ENCODE measurements around the gene GADD45GIP1.
A peak's percentile ranks its signal among the peaks of the same experiment; 100 is the strongest.
"Not testable (repeated sequence)": the region's sequence is repeated elsewhere in the genome, so short reads cannot be mapped to it uniquely, and the experiment has no call there.

GADD45GIP1 gene

DNA sequence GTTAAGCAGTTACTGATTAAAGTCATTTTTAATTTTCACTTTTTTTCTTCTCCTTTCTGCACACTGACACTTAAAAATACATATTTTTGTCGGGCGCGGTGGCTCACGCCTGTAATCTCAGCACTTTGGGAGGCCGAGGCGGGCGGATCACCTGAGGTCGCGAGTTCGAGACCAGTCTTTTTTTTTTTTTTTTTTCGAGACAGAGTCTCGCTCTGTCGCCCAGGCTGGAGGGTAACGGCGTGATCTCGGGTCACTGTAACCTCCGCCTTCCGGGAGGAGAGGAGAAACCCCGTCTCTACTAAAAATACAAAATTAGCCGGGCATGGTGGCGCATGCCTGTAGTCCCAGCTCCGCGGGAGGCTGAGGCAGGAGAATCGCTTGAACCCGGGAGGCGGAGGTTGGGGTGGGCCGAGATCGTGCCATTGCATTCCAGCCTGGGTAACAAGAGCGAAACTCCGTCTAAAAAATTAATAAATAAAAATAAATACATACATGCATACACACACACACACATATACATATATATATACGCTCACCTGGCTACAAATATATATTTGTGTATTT, 448 bp upstream of the GADD45GIP1 start:
- ATAC-seq, DNase-seq: not testable (repeated sequence)

DNA sequence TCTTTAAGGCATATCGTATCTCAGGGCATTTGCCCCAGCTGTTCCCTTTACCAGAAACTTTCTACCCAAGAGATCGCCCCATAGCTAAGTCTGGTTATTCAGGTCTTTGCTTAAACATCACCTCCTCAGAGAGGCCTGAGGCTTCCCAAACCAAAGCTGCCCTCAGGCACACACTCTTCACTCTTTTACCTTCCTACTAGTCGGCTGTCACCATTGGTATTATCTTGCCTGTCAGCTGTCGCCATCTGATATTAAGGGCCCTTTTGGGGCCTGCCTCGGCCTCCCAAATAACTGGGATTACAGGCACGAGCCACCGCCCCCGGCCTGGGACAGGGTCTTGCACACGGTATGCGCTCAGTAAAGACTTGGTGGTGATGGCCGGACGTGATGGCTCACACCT, 1.0 kb downstream of the GADD45GIP1 start:
- DNase-seq, result no peak
- ATAC-seq, result no peak

DNA sequence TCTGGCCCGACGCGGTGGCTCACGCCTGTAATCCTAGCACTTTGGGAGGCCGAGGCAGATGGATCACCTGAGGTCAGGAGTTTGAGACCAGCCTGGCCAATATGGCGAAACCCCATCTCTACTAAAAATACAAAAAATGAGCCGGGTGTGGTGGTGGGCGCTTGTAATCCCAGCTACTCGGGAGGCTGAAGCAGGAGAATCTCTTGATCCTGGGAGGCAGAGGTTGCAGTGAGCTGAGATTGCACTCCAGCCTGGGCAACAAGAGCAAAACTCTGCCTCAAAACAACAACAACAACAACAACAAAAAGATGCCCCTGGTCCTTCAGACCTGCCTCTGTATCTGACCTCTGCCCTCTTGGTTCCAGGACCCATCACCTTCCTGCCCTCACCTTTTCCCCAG, 1.4 kb downstream of the GADD45GIP1 start:
- ATAC-seq, DNase-seq: not testable (repeated sequence)

DNA sequence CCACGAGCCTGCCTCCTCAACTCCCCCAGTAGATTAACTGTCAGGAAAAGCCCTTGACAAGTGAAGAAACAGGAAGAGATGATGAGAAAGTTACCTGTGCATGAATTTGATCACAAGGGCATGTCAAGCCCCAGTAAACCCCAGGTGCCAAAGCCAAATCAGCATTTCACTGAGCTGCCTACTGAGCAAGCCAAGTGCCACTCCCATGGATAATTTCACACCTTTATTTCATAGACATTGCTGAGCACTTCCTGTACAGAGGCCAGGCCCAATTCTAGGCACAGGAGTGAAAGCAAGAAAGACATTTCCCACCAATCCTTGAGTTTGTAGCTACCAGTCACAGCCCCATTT, 2.4 kb downstream of the GADD45GIP1 start:
- no peak for ATAC-seq
- no peak for DNase-seq

DNA sequence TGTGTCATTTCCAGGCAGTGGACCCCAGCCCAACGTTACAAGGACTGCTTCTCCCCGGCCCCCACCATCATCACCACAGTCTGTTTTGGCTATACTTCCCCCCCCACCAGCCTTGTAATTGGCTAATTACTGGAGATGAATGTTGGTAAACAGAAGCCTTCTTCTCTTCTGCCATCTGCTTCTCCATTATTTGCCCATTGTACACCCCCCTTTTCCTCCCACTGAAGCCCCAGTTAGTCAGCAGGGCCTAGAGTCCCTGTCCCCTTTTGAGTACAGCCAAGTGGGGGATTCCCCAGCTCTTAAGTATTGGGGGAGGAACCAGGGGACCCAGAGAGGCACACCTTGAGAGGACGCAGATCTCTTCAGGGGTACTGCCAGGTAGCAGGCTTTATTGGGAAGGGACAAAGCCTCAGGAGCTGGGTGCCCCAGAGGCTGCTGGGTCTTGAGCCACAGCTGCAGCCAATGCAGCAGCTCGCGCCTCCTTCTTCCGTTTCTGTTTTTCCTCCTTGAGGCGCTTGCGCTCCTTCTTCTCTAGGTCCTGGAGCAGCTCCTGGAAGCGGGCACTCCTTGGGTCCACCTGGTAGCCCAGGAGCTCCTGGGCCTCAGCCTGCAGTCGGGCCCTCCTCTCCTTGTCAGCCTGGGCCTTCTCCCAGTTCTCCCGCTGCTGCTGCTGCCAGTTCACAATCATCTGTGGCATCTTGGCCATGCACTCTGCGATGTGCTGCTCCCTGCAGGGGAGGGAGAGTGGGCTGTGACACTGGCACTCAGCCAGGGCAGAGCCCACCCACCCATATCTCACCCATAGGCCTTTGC, 3.0 kb downstream of the GADD45GIP1 start:
- ATAC-seq (peak; percentile 25), DNase-seq (no peak)

DNA sequence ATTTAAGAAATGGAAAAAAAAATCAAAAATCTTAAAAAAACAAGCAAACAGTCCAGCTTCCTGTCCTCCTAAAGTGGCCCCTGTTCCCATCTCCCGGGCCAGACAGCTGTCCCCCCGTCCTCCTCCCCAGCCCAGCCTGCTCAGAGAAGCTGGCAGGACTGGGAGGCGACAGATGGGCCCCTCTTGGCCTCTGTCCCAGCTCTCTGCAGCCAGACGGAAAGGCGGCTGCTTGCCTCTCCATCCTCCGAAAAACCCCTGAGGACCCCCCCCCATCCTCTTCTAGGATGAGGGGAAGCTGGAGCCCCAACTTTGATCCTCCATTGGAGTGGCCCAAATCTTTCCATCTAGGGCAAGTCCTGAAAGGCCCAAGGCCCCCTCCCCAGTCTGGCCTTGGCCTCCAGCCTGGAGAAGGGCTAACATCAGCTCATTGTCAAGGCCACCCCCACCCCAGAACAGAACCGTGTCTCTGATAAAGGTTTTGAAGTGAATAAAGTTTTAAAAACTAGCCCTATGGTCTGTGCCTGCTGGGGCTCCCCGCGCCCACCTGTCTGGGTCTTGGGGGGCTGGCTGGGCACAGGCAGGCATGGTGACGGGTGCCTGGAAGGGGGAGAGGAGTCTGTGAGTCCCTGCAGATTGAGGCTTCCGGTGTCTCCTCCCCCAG, 3.8 kb downstream of the GADD45GIP1 start:
- DNase-seq, result no peak
- ATAC-seq, result no peak

DNA sequence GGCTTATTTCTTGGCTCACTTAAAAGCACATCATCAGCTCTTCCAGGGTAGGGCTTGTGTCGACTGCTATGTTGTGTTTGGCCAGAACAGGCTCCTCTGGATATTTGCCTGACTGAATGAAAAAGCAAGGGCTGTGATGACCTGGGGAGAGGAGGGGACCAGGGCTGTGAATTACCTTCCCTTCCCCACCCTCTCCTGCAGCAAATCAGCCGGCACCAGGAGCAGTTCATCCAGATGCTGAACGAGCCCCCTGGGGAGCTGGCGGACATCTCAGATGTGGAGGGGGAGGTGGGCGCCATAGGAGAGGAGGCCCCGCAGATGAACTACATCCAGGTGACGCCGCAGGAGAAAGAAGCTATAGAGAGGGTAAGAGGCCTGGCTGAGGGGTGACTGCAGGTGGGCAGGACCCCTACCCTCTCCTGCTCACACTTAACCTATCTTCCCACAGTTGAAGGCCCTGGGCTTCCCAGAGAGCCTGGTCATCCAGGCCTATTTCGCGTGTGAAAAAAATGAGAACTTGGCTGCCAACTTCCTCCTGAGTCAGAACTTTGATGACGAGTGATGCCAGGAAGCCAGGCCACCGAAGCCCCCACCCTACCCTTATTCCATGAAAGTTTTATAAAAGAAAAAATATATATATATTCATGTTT, 4.4 kb downstream of the GADD45GIP1 start:
- ATAC-seq, result no peak
- DNase-seq, result no peak

DNA sequence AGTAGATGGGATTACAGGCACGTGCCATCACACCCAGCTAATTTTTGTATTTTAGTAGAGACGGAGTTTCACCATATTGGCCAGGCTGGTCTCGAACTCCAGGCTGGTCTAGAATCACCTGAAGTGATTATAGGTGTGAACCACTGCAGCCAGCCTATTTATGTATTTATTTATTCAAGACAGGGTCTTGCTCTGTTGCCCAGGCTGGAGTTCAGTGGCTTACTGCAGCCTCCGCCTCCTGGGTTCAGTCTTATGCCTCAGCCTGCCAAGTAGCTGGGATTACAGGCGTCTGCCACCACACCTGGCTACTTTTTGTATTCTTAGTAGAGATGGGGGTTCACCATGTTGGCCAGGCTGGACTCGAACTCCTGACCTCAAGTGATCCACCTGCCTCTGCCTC, 5.0 kb downstream of the GADD45GIP1 start:
- ATAC-seq, DNase-seq: not testable (repeated sequence)

DNA sequence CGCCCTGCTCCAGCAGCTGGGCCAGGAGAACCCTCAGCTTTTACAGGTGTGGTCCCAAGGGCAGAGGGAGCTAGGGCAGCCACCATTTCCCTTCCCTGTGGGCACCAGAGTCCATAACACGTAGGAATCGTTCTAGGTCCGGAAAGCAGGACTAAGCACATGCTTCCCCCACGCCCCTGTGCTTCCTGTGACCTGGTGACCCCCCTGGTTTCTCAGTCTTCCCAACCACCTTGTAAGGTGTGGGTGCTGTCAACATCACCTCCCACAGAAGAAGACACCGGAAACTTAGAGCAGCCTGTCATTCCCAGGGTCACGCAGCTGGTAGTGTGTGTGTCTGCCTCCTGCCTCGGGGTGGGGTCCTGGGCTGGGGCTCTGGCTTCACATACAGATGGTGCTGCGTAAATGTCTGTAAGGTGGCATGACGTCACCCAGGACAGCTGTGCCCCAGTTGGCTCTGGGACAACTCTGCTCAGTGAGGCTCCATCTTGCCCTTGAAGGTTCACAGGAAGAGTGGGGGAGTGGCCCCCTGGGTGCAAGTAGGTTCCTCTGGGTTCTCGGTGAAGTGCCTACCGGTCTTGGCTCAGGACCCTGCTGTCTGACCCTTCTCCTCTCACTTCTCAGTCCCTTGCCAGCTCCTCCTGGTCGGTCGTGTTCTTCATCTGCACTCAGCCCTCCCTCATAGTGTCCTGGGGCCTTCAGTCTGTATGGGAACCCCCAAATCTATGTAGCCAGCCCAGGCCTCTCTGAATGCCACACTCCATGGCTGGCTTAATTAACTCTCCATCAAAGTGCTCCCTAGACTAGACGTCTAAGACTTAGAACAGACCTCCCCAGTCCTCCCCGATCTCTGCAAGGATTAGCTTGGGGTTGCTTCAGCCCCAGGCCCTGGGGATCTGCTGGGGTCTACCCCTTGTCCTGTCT, 7.4 kb downstream of the GADD45GIP1 start:
- ATAC-seq, result no peak
- no peak for DNase-seq

DNA sequence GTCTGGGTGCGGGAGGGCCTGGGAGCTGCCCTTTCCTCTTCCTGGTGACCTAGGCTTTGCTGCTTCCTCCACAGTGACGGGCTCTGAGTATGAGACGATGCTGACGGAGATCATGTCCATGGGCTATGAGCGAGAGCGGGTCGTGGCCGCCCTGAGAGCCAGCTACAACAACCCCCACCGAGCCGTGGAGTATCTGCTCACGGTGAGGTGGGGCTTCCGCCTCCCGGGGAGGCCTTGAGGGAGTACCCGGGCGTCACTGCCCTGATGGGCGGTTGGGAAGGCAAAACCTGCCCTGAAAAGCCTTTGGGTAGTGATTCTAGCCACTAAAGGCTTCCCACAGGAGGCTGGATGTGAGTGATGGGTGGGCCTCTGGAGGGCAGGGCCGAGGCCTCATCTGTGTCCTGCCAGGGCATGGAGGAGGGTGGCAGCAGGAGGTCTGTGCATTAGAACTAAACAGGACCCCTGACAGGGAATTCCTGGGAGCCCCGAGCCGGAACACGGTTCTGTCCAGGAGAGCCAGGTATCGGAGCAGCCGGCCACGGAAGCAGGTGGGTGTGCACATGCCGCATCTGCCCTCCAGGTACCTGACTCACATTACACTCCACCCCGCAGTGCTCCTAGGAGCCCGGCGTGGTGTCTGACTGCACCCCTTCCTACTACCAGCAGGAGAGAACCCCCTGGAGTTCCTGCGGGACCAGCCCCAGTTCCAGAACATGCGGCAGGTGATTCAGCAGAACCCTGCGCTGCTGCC, 8.2 kb downstream of the GADD45GIP1 start:
- ATAC-seq (no peak), DNase-seq (no peak)

DNA sequence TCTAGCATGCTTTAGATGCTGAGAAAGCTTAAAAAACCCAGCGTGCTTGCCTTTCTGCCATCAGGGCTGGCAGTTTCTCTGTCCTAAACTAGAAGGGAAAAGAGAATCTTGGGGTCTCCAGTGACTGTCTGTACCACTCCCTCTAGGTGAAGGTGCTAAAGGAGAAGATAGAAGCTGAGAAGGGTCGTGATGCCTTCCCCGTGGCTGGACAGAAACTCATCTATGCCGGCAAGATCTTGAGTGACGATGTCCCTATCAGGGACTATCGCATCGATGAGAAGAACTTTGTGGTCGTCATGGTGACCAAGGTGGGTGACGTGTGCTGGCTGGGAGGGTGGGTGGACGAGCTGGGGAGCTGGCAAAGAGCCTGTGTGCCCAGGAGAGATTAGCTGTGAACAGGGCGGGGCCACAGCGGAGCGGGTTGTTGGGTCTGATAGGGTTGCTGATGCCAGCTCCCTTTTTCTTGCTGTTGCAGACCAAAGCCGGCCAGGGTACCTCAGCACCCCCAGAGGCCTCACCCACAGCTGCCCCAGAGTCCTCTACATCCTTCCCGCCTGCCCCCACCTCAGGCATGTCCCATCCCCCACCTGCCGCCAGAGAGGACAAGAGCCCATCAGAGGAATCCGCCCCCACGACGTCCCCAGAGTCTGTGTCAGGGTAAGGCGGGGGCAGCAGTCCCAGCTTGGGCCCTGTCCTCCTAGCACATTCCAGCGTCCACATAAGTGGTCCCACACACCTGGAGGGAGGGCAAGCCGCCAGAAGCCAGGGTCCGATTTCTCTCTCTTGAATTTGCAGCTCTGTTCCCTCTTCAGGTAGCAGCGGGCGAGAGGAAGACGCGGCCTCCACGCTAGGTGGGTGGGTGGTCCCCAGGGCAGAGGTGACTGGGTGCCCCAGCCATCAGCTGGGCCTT, 9.1 kb downstream of the GADD45GIP1 start:
- no peak for DNase-seq
- ATAC-seq, result no peak

DNA sequence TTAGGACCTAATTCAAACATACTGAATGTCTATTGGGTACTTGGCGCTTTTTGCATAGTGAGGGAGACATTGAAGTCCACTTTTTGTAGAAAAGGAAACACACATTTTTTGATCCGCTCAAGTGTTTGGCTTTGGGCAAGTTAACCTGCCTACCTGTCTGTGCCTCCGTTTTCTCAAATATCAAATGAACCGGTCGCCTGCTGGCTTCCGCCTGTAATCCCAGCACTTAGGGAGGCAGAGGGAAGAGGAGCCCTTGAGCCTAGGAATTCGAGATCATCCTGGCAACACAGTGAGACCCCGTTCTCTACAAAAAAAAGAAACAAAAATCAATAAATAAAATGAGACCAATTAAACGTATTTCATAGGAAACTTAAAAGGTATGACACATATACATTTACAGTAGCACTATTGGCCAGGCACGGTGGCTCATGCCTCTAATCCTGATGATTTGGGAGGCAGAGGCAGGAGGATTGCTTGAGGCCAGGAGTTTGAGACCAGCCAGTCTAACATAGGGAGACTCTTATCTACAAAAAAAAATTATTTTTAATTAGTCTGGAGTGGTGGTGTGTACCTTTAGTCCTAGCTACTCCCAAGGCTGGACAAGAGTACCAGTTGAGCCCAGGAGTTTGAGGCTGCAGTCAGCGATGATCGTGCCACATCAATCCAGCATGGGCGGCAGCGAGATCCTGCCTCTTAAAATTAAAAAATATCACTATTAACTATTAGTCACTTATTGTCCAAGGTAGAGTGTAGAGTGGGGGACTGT, 10.1 kb downstream of the GADD45GIP1 start:
- ATAC-seq (no peak), DNase-seq (no peak)

DNA sequence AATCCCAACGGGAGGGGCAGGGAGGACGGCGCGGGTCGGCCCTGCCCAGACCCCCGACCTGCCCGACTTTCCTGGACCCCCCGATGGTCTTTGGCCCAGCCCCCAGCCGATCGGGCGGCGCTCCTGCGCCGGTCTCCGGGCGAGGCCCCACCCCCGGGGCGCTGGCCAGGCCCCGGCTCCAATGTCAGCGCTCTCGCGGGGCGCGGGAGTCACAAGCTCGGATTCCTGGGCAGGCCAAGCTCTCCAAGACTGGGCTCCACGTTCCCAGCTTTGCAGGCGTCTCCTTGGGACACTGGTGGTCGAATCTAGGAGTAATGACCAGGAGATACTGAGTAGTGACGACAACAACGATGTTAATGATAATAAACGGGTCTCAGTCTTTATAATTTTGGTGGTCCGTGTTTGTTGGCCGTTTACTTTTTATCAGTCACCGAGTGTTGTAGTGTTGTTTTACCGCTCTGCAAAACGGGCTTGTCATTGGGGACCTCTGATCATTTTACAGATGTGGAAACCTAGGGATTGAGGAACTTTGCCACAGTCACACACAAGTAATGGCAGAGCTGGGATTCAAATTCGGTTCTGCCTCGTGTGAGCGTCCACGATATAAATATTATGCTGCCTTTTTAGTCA, 10.8 kb downstream of the GADD45GIP1 start:
- peak; percentile 70 for DNase-seq
- peak; percentile 63 for ATAC-seq

DNA sequence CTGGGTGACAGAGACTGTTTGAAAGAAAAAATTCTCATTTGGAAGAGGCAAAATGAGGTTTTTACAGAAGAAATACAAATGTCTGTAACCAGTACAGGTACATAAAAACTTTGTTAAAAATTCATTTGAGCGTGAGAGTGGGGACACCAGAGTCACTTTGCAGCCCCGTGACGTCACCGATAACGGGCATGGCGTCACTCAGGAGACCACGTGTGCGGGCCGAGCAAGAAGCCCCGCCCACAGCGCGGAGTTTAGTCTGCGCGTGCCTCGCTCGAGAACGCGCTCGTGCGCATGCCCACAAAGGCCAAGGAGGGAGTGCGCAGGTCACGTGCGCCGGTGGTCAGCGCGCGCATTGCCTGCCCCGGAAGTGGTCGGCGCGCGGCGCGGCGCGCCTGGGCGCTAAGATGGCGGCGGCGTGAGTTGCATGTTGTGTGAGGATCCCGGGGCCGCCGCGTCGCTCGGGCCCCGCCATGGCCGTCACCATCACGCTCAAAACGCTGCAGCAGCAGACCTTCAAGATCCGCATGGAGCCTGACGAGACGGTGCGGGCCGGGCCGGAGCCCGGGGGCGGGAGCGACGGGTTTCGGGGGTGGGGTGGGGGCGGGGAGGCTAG, 11.4 kb downstream of the GADD45GIP1 start, which contains the start of gene RAD23A:
TSS of gene RAD23A (plus strand) at position 384 of the 613 bp plus-strand sequence. CDS start at position 471, 87 bp downstream.
- peak; percentile 79 for ATAC-seq

DNA sequence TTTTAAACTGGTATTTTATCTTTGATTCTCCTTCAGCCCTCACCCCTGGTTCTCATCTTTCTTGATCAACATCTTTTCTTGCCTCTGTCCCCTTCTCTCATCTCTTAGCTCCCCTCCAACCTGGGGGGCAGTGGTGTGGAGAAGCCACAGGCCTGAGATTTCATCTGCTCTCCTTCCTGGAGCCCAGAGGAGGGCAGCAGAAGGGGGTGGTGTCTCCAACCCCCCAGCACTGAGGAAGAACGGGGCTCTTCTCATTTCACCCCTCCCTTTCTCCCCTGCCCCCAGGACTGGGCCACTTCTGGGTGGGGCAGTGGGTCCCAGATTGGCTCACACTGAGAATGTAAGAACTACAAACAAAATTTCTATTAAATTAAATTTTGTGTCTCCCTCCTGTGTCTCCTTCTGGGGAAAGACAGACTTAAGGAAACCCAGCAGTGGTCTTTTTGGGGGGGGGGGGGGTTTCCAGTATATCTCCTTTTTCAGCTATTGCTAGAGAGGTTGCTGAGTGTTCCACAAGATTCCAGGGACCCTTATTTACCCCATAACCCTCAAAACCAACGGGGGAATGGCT, 12.8 kb downstream of the GADD45GIP1 start:
- no peak for DNase-seq
- ATAC-seq, result no peak

More for the DNA sequence above, 11.4 kb downstream of the GADD45GIP1 start, which contains the start of gene RAD23A:
- DNase-seq, result peak; percentile 100

DNA sequence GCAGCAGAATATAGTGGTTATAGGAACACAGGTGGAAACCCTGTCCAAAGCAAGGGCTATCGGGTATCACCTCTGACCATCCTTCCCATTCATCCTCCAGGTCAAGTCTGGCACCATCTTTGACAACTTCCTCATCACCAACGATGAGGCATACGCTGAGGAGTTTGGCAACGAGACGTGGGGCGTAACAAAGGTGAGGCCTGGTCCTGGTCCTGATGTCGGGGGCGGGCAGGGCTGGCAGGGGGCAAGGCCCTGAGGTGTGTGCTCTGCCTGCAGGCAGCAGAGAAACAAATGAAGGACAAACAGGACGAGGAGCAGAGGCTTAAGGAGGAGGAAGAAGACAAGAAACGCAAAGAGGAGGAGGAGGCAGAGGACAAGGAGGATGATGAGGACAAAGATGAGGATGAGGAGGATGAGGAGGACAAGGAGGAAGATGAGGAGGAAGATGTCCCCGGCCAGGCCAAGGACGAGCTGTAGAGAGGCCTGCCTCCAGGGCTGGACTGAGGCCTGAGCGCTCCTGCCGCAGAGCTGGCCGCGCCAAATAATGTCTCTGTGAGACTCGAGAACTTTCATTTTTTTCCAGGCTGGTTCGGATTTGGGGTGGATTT, 13.5 kb downstream of the GADD45GIP1 start:
- ATAC-seq (no peak), DNase-seq (no peak)

DNA sequence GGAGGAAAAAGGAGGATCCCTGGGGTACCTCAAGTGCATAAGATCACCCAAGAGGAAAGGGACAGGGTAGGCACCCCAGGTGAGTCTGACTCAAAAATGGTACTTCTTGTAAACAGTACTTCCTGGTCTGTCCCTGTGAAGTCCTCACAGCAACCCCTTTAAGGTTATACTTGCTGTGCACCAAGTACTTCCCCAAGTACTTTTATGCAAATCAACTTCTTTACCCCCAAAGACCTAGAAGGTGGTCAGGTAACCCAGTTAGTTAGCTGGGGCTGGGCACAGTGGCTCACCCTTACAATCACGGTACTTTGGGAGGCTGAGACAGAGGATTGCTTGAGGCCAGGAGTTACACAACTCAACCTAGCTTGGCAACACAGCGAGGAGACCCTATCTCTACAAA, 16.1 kb downstream of the GADD45GIP1 start:
- ATAC-seq (no peak), DNase-seq (no peak)

All from stimulated activated naive CD8-positive, alpha-beta T cell treated with anti-CD3 and anti-CD28 coated beads, Interleukin-15, Interleukin-2, amounts not matched to agents 100 U/mL and 50 U/mL, for 24 hours (primary cell).